Loucy (cell line): ENCODE data around the gene PNMA8B.

Experiments
- EZH2phosphoT487 ChIP-seq: fragments of 200-600 bp; IDR thresholded peaks from 2 replicates; pipeline ENCODE4 v1.6.1; 2018; ENCODE audit warnings: antibody characterized with exemption, mild to moderate bottlenecking, moderate library complexity, borderline replicate concordance
- TF ChIP-seq, protein P1 (sequence below): fragments of 200-600 bp; sonication (generic); conservative IDR thresholded peaks from 2 replicates; pipeline ENCODE4 v1.5.1; 2014; ENCODE audit warnings: mild to moderate bottlenecking, antibody characterized with exemption, low read length

DNA sequence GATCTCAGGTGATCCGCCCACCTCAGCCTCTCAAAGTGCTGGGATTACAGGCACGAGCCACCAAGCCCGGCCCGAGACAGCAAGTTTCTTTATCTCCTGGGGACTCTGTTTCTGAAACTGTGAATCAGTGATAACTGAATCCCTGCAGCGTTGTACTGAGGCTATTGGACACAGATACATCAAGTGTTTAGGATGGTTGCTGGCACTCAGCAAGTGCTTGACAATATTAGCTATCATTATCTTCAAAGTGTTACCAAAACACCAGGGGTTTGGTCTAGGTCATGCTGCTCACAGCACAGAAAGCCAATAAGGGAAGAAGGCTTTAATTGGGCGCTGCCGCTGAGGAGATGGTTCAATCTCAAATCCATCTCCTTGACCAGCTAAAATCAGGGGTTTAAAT, 46.4 kb downstream of the PNMA8B start:
- TF ChIP-seq, protein P1, sequence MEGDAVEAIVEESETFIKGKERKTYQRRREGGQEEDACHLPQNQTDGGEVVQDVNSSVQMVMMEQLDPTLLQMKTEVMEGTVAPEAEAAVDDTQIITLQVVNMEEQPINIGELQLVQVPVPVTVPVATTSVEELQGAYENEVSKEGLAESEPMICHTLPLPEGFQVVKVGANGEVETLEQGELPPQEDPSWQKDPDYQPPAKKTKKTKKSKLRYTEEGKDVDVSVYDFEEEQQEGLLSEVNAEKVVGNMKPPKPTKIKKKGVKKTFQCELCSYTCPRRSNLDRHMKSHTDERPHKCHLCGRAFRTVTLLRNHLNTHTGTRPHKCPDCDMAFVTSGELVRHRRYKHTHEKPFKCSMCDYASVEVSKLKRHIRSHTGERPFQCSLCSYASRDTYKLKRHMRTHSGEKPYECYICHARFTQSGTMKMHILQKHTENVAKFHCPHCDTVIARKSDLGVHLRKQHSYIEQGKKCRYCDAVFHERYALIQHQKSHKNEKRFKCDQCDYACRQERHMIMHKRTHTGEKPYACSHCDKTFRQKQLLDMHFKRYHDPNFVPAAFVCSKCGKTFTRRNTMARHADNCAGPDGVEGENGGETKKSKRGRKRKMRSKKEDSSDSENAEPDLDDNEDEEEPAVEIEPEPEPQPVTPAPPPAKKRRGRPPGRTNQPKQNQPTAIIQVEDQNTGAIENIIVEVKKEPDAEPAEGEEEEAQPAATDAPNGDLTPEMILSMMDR: no peak
- TF ChIP-seq EZH2phosphoT487: no peak
